ENCODE measurements around the gene C16orf46. TPM values are rescaled to one million over a fixed set of nuclear protein-coding genes. Genes with fewer than 3 reads are reported as not detected.

Gene C16orf46
- total RNA-seq, 1 donor, result 0.54 TPM

DNA sequence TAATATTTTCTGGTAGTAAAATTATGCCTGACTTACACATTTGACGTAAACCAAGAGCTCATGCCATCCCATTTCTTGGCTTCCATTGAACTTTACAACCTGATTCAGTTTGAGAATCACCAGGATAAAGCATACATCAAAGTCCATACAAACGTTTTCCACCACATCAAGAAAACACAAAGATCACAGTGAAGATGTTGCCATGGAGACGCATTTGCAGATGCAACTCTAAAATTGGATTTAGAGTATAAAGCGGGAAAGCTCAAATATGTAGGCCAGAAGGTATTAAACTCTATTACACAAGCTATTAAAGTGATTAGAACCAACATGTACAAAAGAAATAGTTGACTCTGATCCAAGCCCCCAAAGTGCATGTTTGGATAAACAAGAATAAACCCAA lies 10.4 kb downstream of the C16orf46 start:
- TF ChIP-seq, protein P1, sequence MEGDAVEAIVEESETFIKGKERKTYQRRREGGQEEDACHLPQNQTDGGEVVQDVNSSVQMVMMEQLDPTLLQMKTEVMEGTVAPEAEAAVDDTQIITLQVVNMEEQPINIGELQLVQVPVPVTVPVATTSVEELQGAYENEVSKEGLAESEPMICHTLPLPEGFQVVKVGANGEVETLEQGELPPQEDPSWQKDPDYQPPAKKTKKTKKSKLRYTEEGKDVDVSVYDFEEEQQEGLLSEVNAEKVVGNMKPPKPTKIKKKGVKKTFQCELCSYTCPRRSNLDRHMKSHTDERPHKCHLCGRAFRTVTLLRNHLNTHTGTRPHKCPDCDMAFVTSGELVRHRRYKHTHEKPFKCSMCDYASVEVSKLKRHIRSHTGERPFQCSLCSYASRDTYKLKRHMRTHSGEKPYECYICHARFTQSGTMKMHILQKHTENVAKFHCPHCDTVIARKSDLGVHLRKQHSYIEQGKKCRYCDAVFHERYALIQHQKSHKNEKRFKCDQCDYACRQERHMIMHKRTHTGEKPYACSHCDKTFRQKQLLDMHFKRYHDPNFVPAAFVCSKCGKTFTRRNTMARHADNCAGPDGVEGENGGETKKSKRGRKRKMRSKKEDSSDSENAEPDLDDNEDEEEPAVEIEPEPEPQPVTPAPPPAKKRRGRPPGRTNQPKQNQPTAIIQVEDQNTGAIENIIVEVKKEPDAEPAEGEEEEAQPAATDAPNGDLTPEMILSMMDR (IDR thresholded peaks at IDR 0.05; ENCODE audit: insufficient read depth, low read length), result no peak
- DNase-seq (ENCODE audit: low read depth), result no peak
- no peak overlapping the region for H3K4me3 ChIP-seq (ENCODE audit: low read depth, low read length)

DNA sequence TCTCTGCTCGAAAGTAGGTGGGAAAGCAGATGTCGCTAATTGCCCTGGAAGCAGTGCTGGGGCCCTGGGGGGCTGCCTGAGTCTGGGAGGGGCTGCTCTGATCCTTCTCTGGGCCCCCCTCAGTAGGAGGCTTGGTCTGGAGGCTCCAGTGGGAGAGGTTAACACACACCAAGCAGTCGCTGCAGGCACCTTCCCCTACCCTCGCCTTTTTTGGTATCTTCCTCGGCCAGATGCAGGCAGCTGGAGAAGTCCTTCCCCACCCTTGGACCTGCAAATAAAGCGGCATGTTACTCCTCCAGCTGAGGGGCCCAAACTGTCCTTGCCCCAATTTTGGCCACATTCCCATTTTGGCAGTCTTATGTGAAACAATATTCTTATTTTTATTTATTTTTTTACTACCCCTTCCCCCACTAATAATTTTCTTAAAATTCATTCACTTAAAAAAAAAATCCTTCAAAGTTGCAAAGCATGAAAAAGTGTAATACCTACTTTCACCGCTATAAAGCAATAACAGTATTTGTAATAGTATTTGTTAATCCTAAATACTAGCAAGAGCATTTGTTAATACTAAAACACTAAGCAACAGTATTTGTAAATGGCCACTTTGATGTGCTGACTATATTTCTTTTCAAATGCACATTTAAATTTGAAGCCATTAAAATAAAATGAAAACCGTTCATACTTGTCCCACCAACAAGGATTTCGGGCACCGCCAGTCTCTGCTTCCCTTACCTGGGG lies 15.0 kb downstream of the C16orf46 start:
- no peak overlapping the region for H3K4me3 ChIP-seq (ENCODE audit: low read depth, low read length)
- DNase-seq (ENCODE audit: low read depth), result no peak

GRCh38 chr16:81061307-81061640 lies 15.8 kb downstream of the C16orf46 start:
- TF ChIP-seq, protein P1 (IDR thresholded peaks at IDR 0.05; ENCODE audit: insufficient read depth, low read length), result no peak
- no peak for DNase-seq (ENCODE audit: low read depth)
- H3K4me3 ChIP-seq (ENCODE audit: low read depth, low read length), result no peak overlapping the region

More for the DNA sequence above, 15.0 kb downstream of the C16orf46 start:
- TF ChIP-seq, protein P1 (IDR thresholded peaks at IDR 0.05; ENCODE audit: insufficient read depth, low read length), result no peak

GRCh38 chr16:81060576-81061306 lies 16.3 kb downstream of the C16orf46 start:
- TF ChIP-seq, protein P1 (IDR thresholded peaks at IDR 0.05; ENCODE audit: insufficient read depth, low read length), result no peak
- no peak overlapping the region for H3K4me3 ChIP-seq (ENCODE audit: low read depth, low read length)
- no peak for DNase-seq (ENCODE audit: low read depth)

GRCh38 chr16:81053761-81054160 lies 23.3 kb downstream of the C16orf46 start:
- DNase-seq (ENCODE audit: low read depth), result no peak
- TF ChIP-seq, protein P1 (IDR thresholded peaks at IDR 0.05; ENCODE audit: insufficient read depth, low read length), result no peak
- no peak overlapping the region for H3K4me3 ChIP-seq (ENCODE audit: low read depth, low read length)

DNA sequence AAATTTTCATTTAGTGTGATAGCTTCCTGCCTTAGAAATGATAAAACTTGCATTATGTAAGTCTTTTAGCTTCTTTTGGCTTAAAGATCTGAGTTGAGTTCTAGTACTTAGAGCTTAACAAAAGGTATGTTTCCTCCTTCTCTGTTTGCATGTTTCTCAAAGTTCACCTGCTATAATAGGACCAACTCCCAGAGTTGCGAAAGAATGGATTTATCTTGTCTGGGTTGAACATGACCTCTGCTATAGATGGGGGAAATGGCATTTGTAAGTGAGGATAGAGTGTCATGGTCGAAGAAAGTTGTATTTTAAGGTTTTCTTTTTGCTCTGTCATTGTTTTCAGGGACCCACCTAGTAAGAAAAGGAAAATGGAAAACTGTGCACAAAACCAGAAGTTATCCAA lies 34.2 kb downstream of the C16orf46 start:
- TF ChIP-seq, protein P1 (IDR thresholded peaks at IDR 0.05; ENCODE audit: insufficient read depth, low read length), result no peak
- H3K4me3 ChIP-seq (ENCODE audit: low read depth, low read length), result no peak overlapping the region
- DNase-seq (ENCODE audit: low read depth), result no peak

Data from fibroblast of the aortic adventitia (primary cell).